ENCODE results near the gene CCT2. TPM values are rescaled to one million over a fixed set of nuclear protein-coding genes. Genes with fewer than 3 reads are reported as not detected.

CCT2 gene
- total RNA-seq, 1 experiment from 2014 or later, result 270 TPM

GRCh38 chr12:69546693-69547438, 38.4 kb upstream of the CCT2 start:
- DNase-seq (ENCODE audit: low read depth, low spot score), result no peak
- Histone ChIP-seq H3K27me3 (ENCODE audit: control insufficient read depth, insufficient read depth, low read length) (no peaks in the 10 kb centered on the region), H3K4me1 (ENCODE audit: control insufficient read depth, insufficient read depth, low read length) (no peaks in the 10 kb centered on the region), H3K27ac (ENCODE audit: low read length) (no peak overlapping the region), H3K36me3 (ENCODE audit: control insufficient read depth, insufficient read depth, low read length) (no peaks in the 10 kb centered on the region; the same call in 1 of the 2 replicates), H3K4me3 (ENCODE audit: low read depth in 2 of 2, low read length in 2 of 2) (no peak overlapping the region), H3K9me3 (ENCODE audit: control insufficient read depth, insufficient read depth, low read depth, low read length) (no peaks in the 10 kb centered on the region; the same call in 1 of the 2 replicates)
- POLR2A ChIA-PET, result no interaction called here
- TF ChIP-seq TCF7L2 (IDR thresholded peaks at IDR 0.05; ENCODE audit: low read depth, low read length) (no peak), CTCF (IDR thresholded peaks at IDR 0.05) (no peak), POLR2AphosphoS5 (IDR thresholded peaks at IDR 0.05; ENCODE audit: low read depth, low read length) (no peak)
- BruUV-seq (replicated peaks), result no TSS peak
- CTCF ChIA-PET, result no interaction called here
- in situ Hi-C loops (cut with HindIII; ENCODE audit: low pct_unique_long_range_greater_than_20kb, low sequenced_read_pairs) (no loop called here), intact Hi-C loops (cut with micrococcal nuclease; ENCODE audit: unreplicated experiment) (no loop called here)
- no peak for ATAC-seq

GRCh38 chr12:69548687-69549086, 36.6 kb upstream of the CCT2 start:
- ChIA-PET CTCF (no interaction called here), POLR2A (no interaction called here)
- intact Hi-C loops (cut with micrococcal nuclease; ENCODE audit: unreplicated experiment), result no loop called here
- ATAC-seq, result no peak
- DNase-seq (ENCODE audit: low read depth, low spot score), result no peak
- in situ Hi-C loops (cut with HindIII; ENCODE audit: low pct_unique_long_range_greater_than_20kb, low sequenced_read_pairs), result no loop called here
- no peak overlapping the region for H3K4me3 ChIP-seq (ENCODE audit: low read depth in 2 of 2, low read length in 2 of 2)
- TF ChIP-seq TCF7L2 (IDR thresholded peaks at IDR 0.05; ENCODE audit: low read depth, low read length) (no peak), REST (IDR thresholded peaks at IDR 0.05; ENCODE audit: insufficient read depth in 1 of 2, low read depth in 2 of 2, low read length in 1 of 2) (no peak), SIN3A (IDR thresholded peaks at IDR 0.05; ENCODE audit: borderline replicate concordance, insufficient read depth, low read depth, low read length) (no peak), POLR2AphosphoS5 (IDR thresholded peaks at IDR 0.05; ENCODE audit: low read depth, low read length) (no peak)
- H3K36me3 ChIP-seq (ENCODE audit: control insufficient read depth, insufficient read depth, low read length), result no peaks in the 10 kb centered on the region
- H3K27ac ChIP-seq (ENCODE audit: low read length), result no peak overlapping the region
- H3K9me3 ChIP-seq (ENCODE audit: control insufficient read depth, insufficient read depth, low read depth, low read length), result no peaks in the 10 kb centered on the region
- H3K27me3 ChIP-seq (ENCODE audit: control insufficient read depth, insufficient read depth, low read length), result no peaks in the 10 kb centered on the region
- BruUV-seq (replicated peaks), result no TSS peak
- no peaks in the 10 kb centered on the region for H3K4me1 ChIP-seq (ENCODE audit: control insufficient read depth, insufficient read depth, low read length)
